HCT116 (cell line): Measurements from ENCODE around the gene DNAJC7. TPM values are rescaled to one million over a fixed set of nuclear protein-coding genes. Genes with fewer than 3 reads are reported as not detected.

Experiments used
- ATAC-seq: fragments of 200-7000 bp; cut with Tn5 transposase; 2 replicates; pipeline ENCODE4 v1.9.1; 2020; ENCODE audit warnings: mild to moderate bottlenecking, moderate library complexity
- BruUV-seq: library from RNA; stranded (reverse); fragments of 400-500 nt; replicated peaks from 2 replicates; lab custom pipeline; 2021; lab: Mats Ljungman, UMichigan
- CTCF ChIA-PET: fragments of 300-600 bp; sonication (Branson Sonifier 250); formaldehyde crosslinking; loops from one replicate; lab custom pipeline; 2021; ENCODE audit warnings: antibody characterized with exemption; lab: Charles Lee
- POLR2A ChIA-PET: fragments of 300-600, 350-600 bp; sonication (Branson Sonifier 250); formaldehyde crosslinking; loops from one replicate; lab custom pipeline; 2021; ENCODE audit warnings: antibody characterized with exemption; lab: Charles Lee
- RAD21 ChIA-PET, 2 experiments: fragments of 300-600 bp; sonication (Branson Sonifier 250); formaldehyde crosslinking; loops; one replicate each; lab custom pipeline; 2023; ENCODE audit warnings: low total read pairs in 2 of 2; ENCODE audit not compliant: uncharacterized antibody in 2 of 2, unreplicated experiment in 2 of 2, low non-redundant PET in 1 of 2; lab: Charles Lee
- DNase-seq: peaks from one replicate; pipeline ENCODE4 v3.0.0-alpha.2; 2010; ENCODE audit warnings: low read depth, low spot score
- H2AFZ ChIP-seq: fragments of 200-600 bp; shearing (Covaris generic), sonication (generic); 2 replicates; pipeline ENCODE4 v1.6.1; 2017; ENCODE audit warnings: low read depth, mixed run types, mixed read lengths, antibody characterized with exemption, low read length; ENCODE audit not compliant: poor library complexity, severe bottlenecking
- H3K27ac ChIP-seq: 2 replicates; pipeline ENCODE4 v1.5.1; 2012; ENCODE audit warnings: low read depth, low read length
- H3K27me3 ChIP-seq: fragments of 200-600 bp; sonication (generic); 2 replicates; pipeline ENCODE4 v1.6.1; 2016; ENCODE audit warnings: mixed run types, low read length, mixed read lengths; ENCODE audit not compliant: insufficient read depth
- H3K36me3 ChIP-seq, 2 experiments: fragments of 200-500 bp in 1 of 2; fragments of 200-600 bp in 1 of 2; sonication (Bioruptor generic) in 1 of 2; sonication (generic) in 1 of 2; 2 replicates each; pipeline versions ENCODE4 v1.5.1 to v1.6.1; 2014 to 2016; ENCODE audit warnings: low read length in 2 of 2, inconsistent platforms in 1 of 2, mixed read lengths in 1 of 2, mixed run types in 1 of 2; ENCODE audit not compliant: insufficient read depth in 2 of 2, control insufficient read depth in 1 of 2
- H3K4me1 ChIP-seq, 2 experiments: fragments of 200-600 bp in 1 of 2; sonication (generic) in 1 of 2; 2 replicates each; pipeline versions ENCODE4 v1.5.1 to v1.6.1; 2012 to 2017; ENCODE audit warnings: low read length in 2 of 2, inconsistent platforms in 1 of 2, mild to moderate bottlenecking in 1 of 2, mixed read lengths in 1 of 2, mixed run types in 1 of 2, moderate library complexity in 1 of 2; ENCODE audit not compliant: insufficient read depth in 2 of 2, control insufficient read depth in 1 of 2
- H3K4me2 ChIP-seq: fragments of 200-600 bp; sonication (generic); 2 replicates; pipeline ENCODE4 v1.6.1; 2017; ENCODE audit warnings: mixed run types, low read length, mixed read lengths
- H3K4me3 ChIP-seq, 2 experiments: fragments of 200-600 bp in 1 of 2; sonication (generic) in 1 of 2; replicated peaks in 1 of 2; 2 replicates each; pipeline ENCODE4 v1.5.1; 2011 to 2016; ENCODE audit warnings: low read length in 2 of 2, control low read depth in 1 of 2, low read depth in 1 of 2, mild to moderate bottlenecking in 1 of 2, mixed read lengths in 1 of 2, mixed run types in 1 of 2
- H3K79me2 ChIP-seq: fragments of 200-600 bp; sonication (generic); 2 replicates; pipeline ENCODE4 v1.6.1; 2017; ENCODE audit warnings: mild to moderate bottlenecking, mixed run types, low read length, moderate library complexity, mixed read lengths; ENCODE audit not compliant: insufficient read depth
- H3K9ac ChIP-seq: fragments of 200-600 bp; sonication (generic); 2 replicates; pipeline ENCODE4 v1.6.1; 2016; ENCODE audit warnings: low read length, mixed read lengths
- H3K9me2 ChIP-seq: fragments of 200-600 bp; sonication (generic), shearing (Covaris generic); 2 replicates; pipeline ENCODE4 v1.6.1; 2017; ENCODE audit warnings: mixed run types, mild to moderate bottlenecking, moderate library complexity; ENCODE audit not compliant: insufficient read depth
- H3K9me3 ChIP-seq, 2 experiments: fragments of 200-500 bp in 1 of 2; fragments of 200-600 bp in 1 of 2; sonication (Bioruptor generic) in 1 of 2; sonication (generic) in 1 of 2; 2 replicates each; pipeline ENCODE4 v1.6.1; 2014 to 2017; ENCODE audit warnings: low read length in 2 of 2, mixed read lengths in 2 of 2, inconsistent platforms in 1 of 2, low read depth in 1 of 2, mild to moderate bottlenecking in 1 of 2, mixed run types in 1 of 2, moderate library complexity in 1 of 2; ENCODE audit not compliant: control insufficient read depth in 1 of 2, insufficient read depth in 1 of 2
- H4K20me1 ChIP-seq: fragments of 200-600 bp; sonication (generic), shearing (Covaris generic); 2 replicates; pipeline ENCODE4 v1.6.1; 2017; ENCODE audit warnings: mixed run types, mild to moderate bottlenecking, moderate library complexity; ENCODE audit not compliant: insufficient read depth
- CEBPB ChIP-seq: IDR thresholded peaks from 2 replicates; pipeline ENCODE4 v1.6.1; 2012; ENCODE audit warnings: low read depth
- EGR1 ChIP-seq: IDR thresholded peaks from 2 replicates; pipeline ENCODE4 v1.6.1; 2012; ENCODE audit warnings: low read depth
- ELF1 ChIP-seq: IDR thresholded peaks from 2 replicates; pipeline ENCODE4 v1.6.1; 2012; ENCODE audit warnings: low read depth, borderline replicate concordance
- EZH2 ChIP-seq: fragments of 200-600 bp; sonication (generic); IDR thresholded peaks from 2 replicates; pipeline ENCODE4 v1.6.1; 2017; ENCODE audit warnings: antibody characterized with exemption, mixed run types
- EZH2phosphoT487 ChIP-seq: fragments of 200-600 bp; IDR thresholded peaks from 2 replicates; pipeline ENCODE4 v1.6.1; 2018; ENCODE audit warnings: antibody characterized with exemption, borderline replicate concordance
- FOSL1 ChIP-seq: IDR thresholded peaks from 2 replicates; pipeline ENCODE4 v1.6.1; 2012; ENCODE audit warnings: low read depth
- JUND ChIP-seq: IDR thresholded peaks from 2 replicates; pipeline ENCODE4 v1.6.1; 2012
- POLR2A ChIP-seq: IDR thresholded peaks from 2 replicates; pipeline ENCODE4 v1.7.0; 2011; ENCODE audit warnings: borderline replicate concordance; ENCODE audit not compliant: insufficient read depth, insufficient read length; ENCODE audit errors: extremely low read depth
- POLR2AphosphoS5 ChIP-seq: IDR thresholded peaks from 2 replicates; pipeline ENCODE4 v1.6.1; 2011; ENCODE audit warnings: mild to moderate bottlenecking, low read depth, low read length, moderate library complexity
- RAD21 ChIP-seq: IDR thresholded peaks from 2 replicates; pipeline ENCODE4 v1.6.1; 2012; ENCODE audit warnings: low read depth, mild to moderate bottlenecking
- SIN3A ChIP-seq: IDR thresholded peaks from 2 replicates; pipeline ENCODE4 v1.6.1; 2012; ENCODE audit warnings: low read depth
- SP1 ChIP-seq: IDR thresholded peaks from 2 replicates; pipeline ENCODE4 v1.6.1; 2012; ENCODE audit warnings: low read depth
- SRF ChIP-seq: IDR thresholded peaks from 2 replicates; pipeline ENCODE4 v1.6.1; 2012; ENCODE audit warnings: low read depth
- TCF7L2 ChIP-seq: IDR thresholded peaks from 2 replicates; pipeline ENCODE4 v1.7.0; 2011; ENCODE audit warnings: borderline replicate concordance, inconsistent platforms; ENCODE audit not compliant: insufficient read depth, insufficient read length; ENCODE audit errors: extremely low read depth
- YY1 ChIP-seq: IDR thresholded peaks from 2 replicates; pipeline ENCODE4 v1.6.1; 2011; ENCODE audit warnings: low read length, low read depth, moderate library complexity, mild to moderate bottlenecking; ENCODE audit not compliant: insufficient replicate concordance; ENCODE audit errors: extremely low read depth
- ZNF274 ChIP-seq: fragments of 200-500 bp; sonication (Bioruptor generic); IDR thresholded peaks from 2 replicates; pipeline ENCODE4 v1.6.1; 2014; ENCODE audit warnings: mild to moderate bottlenecking, low read depth, low read length, inconsistent platforms
- intact Hi-C: fragments of 100-400 bp; cut with micrococcal nuclease; formaldehyde crosslinking; loops from 2 replicates; pipeline ENCODE4 v1.10.0; 2022
- total RNA-seq: library from RNA; stranded (reverse); gene quantifications from one replicate; pipeline ENCODE4 v1.2.1, GENCODE V29; 2021; ENCODE audit not compliant: unreplicated experiment
- TF ChIP-seq, protein P1 (sequence below): IDR thresholded peaks from 2 replicates; pipeline ENCODE4 v1.6.1; 2011; ENCODE audit warnings: mild to moderate bottlenecking, low read length, moderate library complexity; ENCODE audit not compliant: insufficient replicate concordance; ENCODE audit errors: extremely low read depth
- TF ChIP-seq, protein P2 (sequence below): IDR thresholded peaks from 2 replicates; pipeline ENCODE4 v1.6.1; 2012
- TF ChIP-seq, protein P3 (sequence below): IDR thresholded peaks from 2 replicates; pipeline ENCODE4 v1.6.1; 2012

Gene DNAJC7
- total RNA-seq, 1 experiment from 2014 or later: 113 TPM

DNA sequence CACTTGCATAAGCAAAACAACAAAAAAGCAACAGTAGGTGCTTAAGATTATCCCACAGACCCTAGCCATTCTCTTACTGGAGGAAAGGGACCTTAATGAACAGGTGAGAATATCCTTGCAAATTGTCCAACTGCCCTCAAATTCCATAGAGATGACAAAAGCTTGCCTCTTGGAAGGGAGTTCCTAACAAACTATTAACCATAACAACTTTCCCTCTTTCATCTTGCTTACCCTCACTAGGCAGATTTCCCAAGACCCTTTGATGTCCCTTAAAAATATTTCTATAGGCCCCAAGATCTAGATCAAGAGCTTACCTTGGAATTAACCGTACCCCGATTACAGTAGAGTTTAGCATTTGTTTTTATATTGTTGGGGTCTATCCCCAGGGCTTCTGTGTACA, 28.8 kb downstream of the DNAJC7 start:
- Histone ChIP-seq H3K79me2 (peaks cover 11% of the 10 kb centered on the region), H3K9me2 (no peaks in the 10 kb centered on the region), H3K27ac (no peak overlapping the region), H3K4me1 (no peaks in the 10 kb centered on the region), H2AFZ (no peak overlapping the region), H3K4me3 (no peak overlapping the region), H3K4me2 (no peak overlapping the region), H3K36me3 (peaks cover 58 to 68% of the 10 kb centered on the region in 2 experiments; a peak in 3 of 4 replicates), H4K20me1 (no peaks in the 10 kb centered on the region), H3K9ac (no peak overlapping the region), H3K27me3 (no peaks in the 10 kb centered on the region), H3K9me3 (no peaks in the 10 kb centered on the region)
- no peak for ATAC-seq
- no peak for DNase-seq
- RAD21 ChIA-PET: no interaction called here
- TF ChIP-seq RAD21 (no peak), FOSL1 (no peak), EZH2 (no peak), TCF7L2 (no peak)
- POLR2A ChIA-PET: no interaction called here
- intact Hi-C loops: no loop called here
- BruUV-seq: no TSS peak
- CTCF ChIA-PET: no interaction called here

DNA sequence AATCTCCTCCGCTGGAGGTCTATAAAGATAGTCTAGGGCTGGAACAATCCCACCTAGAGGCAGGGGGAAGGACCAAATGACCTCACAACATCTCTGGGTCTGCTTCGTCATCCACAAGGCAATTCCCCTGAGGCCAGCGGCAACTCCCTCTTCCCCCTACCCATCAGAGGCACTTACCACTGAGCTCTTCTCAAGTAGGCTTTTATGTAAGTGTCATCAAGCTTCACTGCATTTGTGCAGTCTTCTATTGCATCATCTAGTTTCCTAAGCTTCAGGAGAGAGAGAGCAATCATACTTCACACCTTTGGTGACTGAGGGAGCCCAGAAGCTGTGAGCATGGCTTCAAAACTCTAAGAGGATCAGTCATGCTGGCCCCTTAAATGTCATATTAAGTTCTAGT, 29.6 kb downstream of the DNAJC7 start:
- TF ChIP-seq EZH2 (no peak), ZNF274 (no peak), SP1 (no peak), EZH2phosphoT487 (no peak), RAD21 (no peak), CEBPB (no peak), SRF (no peak), SIN3A (no peak), POLR2AphosphoS5 (no peak), EGR1 (no peak), FOSL1 (no peak), ELF1 (no peak), JUND (no peak), YY1 (no peak), POLR2A (no peak)
- TF ChIP-seq, protein P1, sequence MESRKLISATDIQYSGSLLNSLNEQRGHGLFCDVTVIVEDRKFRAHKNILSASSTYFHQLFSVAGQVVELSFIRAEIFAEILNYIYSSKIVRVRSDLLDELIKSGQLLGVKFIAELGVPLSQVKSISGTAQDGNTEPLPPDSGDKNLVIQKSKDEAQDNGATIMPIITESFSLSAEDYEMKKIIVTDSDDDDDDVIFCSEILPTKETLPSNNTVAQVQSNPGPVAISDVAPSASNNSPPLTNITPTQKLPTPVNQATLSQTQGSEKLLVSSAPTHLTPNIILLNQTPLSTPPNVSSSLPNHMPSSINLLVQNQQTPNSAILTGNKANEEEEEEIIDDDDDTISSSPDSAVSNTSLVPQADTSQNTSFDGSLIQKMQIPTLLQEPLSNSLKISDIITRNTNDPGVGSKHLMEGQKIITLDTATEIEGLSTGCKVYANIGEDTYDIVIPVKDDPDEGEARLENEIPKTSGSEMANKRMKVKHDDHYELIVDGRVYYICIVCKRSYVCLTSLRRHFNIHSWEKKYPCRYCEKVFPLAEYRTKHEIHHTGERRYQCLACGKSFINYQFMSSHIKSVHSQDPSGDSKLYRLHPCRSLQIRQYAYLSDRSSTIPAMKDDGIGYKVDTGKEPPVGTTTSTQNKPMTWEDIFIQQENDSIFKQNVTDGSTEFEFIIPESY: no peak
- TF ChIP-seq, protein P2, sequence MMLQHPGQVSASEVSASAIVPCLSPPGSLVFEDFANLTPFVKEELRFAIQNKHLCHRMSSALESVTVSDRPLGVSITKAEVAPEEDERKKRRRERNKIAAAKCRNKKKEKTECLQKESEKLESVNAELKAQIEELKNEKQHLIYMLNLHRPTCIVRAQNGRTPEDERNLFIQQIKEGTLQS: no peak
- TF ChIP-seq, protein P3, sequence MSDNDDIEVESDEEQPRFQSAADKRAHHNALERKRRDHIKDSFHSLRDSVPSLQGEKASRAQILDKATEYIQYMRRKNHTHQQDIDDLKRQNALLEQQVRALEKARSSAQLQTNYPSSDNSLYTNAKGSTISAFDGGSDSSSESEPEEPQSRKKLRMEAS: no peak
- TF ChIP-seq, all 23 proteins: peak for 0
- BruUV-seq: no TSS peak
- no peak for DNase-seq
- Histone ChIP-seq H3K9me2 (no peaks in the 10 kb centered on the region), H3K27ac (no peak overlapping the region), H4K20me1 (no peaks in the 10 kb centered on the region), H2AFZ (no peak overlapping the region), H3K4me1 (no peaks in the 10 kb centered on the region), H3K4me3 (no peak overlapping the region), H3K79me2 (peaks cover 11% of the 10 kb centered on the region), H3K4me2 (no peak overlapping the region), H3K36me3 (peaks cover 58 to 64% of the 10 kb centered on the region in 2 experiments; a peak in 3 of 4 replicates), H3K27me3 (no peaks in the 10 kb centered on the region), H3K9me3 (no peaks in the 10 kb centered on the region), H3K9ac (no peak overlapping the region)
- intact Hi-C loops: no loop called here
- ChIA-PET CTCF (no interaction called here), RAD21 (no interaction called here), POLR2A (no interaction called here)
- ATAC-seq: no peak
